ENCODE results near the gene TMEM178A. TPM values are rescaled to one million over a fixed set of nuclear protein-coding genes. Genes with fewer than 3 reads are reported as not detected.

The TMEM178A gene
- total RNA-seq, 2 donors from 2014 or later, result 5.5 to 7.4 TPM

GRCh38 chr2:39620067-39620466 lies 45.6 kb upstream of the TMEM178A start:
- peaks cover 7% of the 10 kb centered on the region for H3K4me1 Mint-ChIP-seq
- H3K4me3 Mint-ChIP-seq, result no peak overlapping the region
- no peaks in the 10 kb centered on the region for H3K36me3 Mint-ChIP-seq (ENCODE audit: low read depth)
- no peaks in the 10 kb centered on the region for H3K27me3 Mint-ChIP-seq (ENCODE audit: insufficient read depth)
- Histone ChIP-seq H3K4me3 (ENCODE audit: low read length) (no peak overlapping the region), H3K36me3 (ENCODE audit: control insufficient read depth, insufficient read depth, low read length) (no peaks in the 10 kb centered on the region), H3K27ac (ENCODE audit: low read depth, low read length) (no peak overlapping the region), H3K9me3 (ENCODE audit: control insufficient read depth, low read length) (no peaks in the 10 kb centered on the region), H3K9ac (ENCODE audit: extremely low read depth, low read length, poor library complexity, severe bottlenecking) (no peak overlapping the region), H3K27me3 (ENCODE audit: control insufficient read depth, insufficient read depth, low read length, poor library complexity, severe bottlenecking) (peaks cover 7% of the 10 kb centered on the region), H3K4me1 (ENCODE audit: control insufficient read depth, insufficient read depth, low read length) (peaks cover 5% of the 10 kb centered on the region)
- H3K27ac Mint-ChIP-seq, result no peak overlapping the region
- WGBS, 2 experiments (ENCODE audit: insufficient coverage in 1 of 2, insufficient read length in 1 of 2), result 90 to 100% methylated on average over 6 of the region's 6 CpGs
- H3K9me3 Mint-ChIP-seq, result no peaks in the 10 kb centered on the region
- no peak for DNase-seq
- TF ChIP-seq CTCF (conservative IDR thresholded peaks at IDR 0.05), result no peak

GRCh38 chr2:39621596-39621995 lies 44.1 kb upstream of the TMEM178A start:
- no peaks in the 10 kb centered on the region for H3K9me3 Mint-ChIP-seq
- Histone ChIP-seq H3K9me3 (ENCODE audit: control insufficient read depth, low read length) (no peaks in the 10 kb centered on the region), H3K4me3 (ENCODE audit: low read length) (no peak overlapping the region), H3K9ac (ENCODE audit: extremely low read depth, low read length, poor library complexity, severe bottlenecking) (no peak overlapping the region), H3K27me3 (ENCODE audit: control insufficient read depth, insufficient read depth, low read length, poor library complexity, severe bottlenecking) (no peaks in the 10 kb centered on the region), H3K27ac (ENCODE audit: low read depth, low read length) (no peak overlapping the region), H3K4me1 (ENCODE audit: control insufficient read depth, insufficient read depth, low read length) (peaks cover 7% of the 10 kb centered on the region), H3K36me3 (ENCODE audit: control insufficient read depth, insufficient read depth, low read length) (no peaks in the 10 kb centered on the region)
- H3K4me1 Mint-ChIP-seq, result peaks cover 20% of the 10 kb centered on the region
- no peaks in the 10 kb centered on the region for H3K36me3 Mint-ChIP-seq (ENCODE audit: low read depth)
- no peaks in the 10 kb centered on the region for H3K27me3 Mint-ChIP-seq (ENCODE audit: insufficient read depth)
- H3K27ac Mint-ChIP-seq, result no peak overlapping the region
- no peak overlapping the region for H3K4me3 Mint-ChIP-seq
- WGBS, 2 experiments (ENCODE audit: insufficient coverage in 1 of 2, insufficient read length in 1 of 2), result 93 to 100% methylated on average over 2 of the region's 2 CpGs
- DNase-seq, result no peak
- no peak for TF ChIP-seq CTCF (conservative IDR thresholded peaks at IDR 0.05)

- Histone ChIP-seq H3K4me1 (ENCODE audit: control insufficient read depth, insufficient read depth, low read length) (peaks cover 7% of the 10 kb centered on the region), H3K27ac (ENCODE audit: low read depth, low read length) (no peak overlapping the region), H3K36me3 (ENCODE audit: control insufficient read depth, insufficient read depth, low read length) (no peaks in the 10 kb centered on the region), H3K9ac (ENCODE audit: extremely low read depth, low read length, poor library complexity, severe bottlenecking) (no peak overlapping the region), H3K9me3 (ENCODE audit: control insufficient read depth, low read length) (peaks cover 4% of the 10 kb centered on the region), H3K27me3 (ENCODE audit: control insufficient read depth, insufficient read depth, low read length, poor library complexity, severe bottlenecking) (no peaks in the 10 kb centered on the region), H3K4me3 (ENCODE audit: low read length) (no peak overlapping the region)
- DNase-seq, result no peak
- Mint-ChIP-seq H3K9me3 (no peaks in the 10 kb centered on the region), H3K36me3 (ENCODE audit: low read depth) (no peaks in the 10 kb centered on the region), H3K4me3 (no peak overlapping the region), H3K27me3 (ENCODE audit: insufficient read depth) (no peaks in the 10 kb centered on the region), H3K4me1 (peaks cover 26% of the 10 kb centered on the region), H3K27ac (no peak overlapping the region)
- TF ChIP-seq CTCF (conservative IDR thresholded peaks at IDR 0.05), result no peak
- WGBS, 2 experiments (ENCODE audit: insufficient coverage in 1 of 2, insufficient read length in 1 of 2), result 100% methylated on average over 1 of the region's 2 CpGs; no CpG with 5 or more reads in 1 of the 2 experiments
Measured at GRCh38 chr2:39622860-39623259, 42.9 kb upstream of the TMEM178A start.

All from endodermal cell (in vitro differentiated cells).